ENCODE results near the gene MYO5A.

Gene MYO5A

GRCh38 chr15:52301265-52301847 lies 227.3 kb downstream of the MYO5A start:
- no peak for FAIRE-seq
- no peak for TF ChIP-seq CTCF (IDR thresholded peaks at IDR 0.05; ENCODE audit: insufficient read depth, missing control alignments)

GRCh38 chr15:52295421-52296001 lies 233.2 kb downstream of the MYO5A start, which contains the start of gene MYO5C:
TSS of gene MYO5C (minus strand) at chr15:52295804. CDS start at chr15:52295636, 168 bp downstream.
- DNase-seq (ENCODE audit: insufficient read length, low spot score), result no peak
- no peak for TF ChIP-seq CTCF (IDR thresholded peaks at IDR 0.05; ENCODE audit: insufficient read depth, missing control alignments)
- FAIRE-seq, result no peak

More at GRCh38 chr15:52301265-52301847, 227.3 kb downstream of the MYO5A start:
- no peak for DNase-seq (ENCODE audit: insufficient read length, low spot score)

GRCh38 chr15:52294881-52295420 lies 233.7 kb downstream of the MYO5A start:
- no peak for FAIRE-seq
- no peak for TF ChIP-seq CTCF (IDR thresholded peaks at IDR 0.05; ENCODE audit: insufficient read depth, missing control alignments)
- no peak for DNase-seq (ENCODE audit: insufficient read length, low spot score)

GRCh38 chr15:52292780-52293392 lies 235.8 kb downstream of the MYO5A start:
- no peak for DNase-seq (ENCODE audit: insufficient read length, low spot score)
- no peak for TF ChIP-seq CTCF (IDR thresholded peaks at IDR 0.05; ENCODE audit: insufficient read depth, missing control alignments)
- FAIRE-seq, result no peak

- TF ChIP-seq CTCF (IDR thresholded peaks at IDR 0.05; ENCODE audit: insufficient read depth, missing control alignments), result no peak
- no peak for FAIRE-seq
- no peak for DNase-seq (ENCODE audit: insufficient read length, low spot score)
These were observed 237.5 kb downstream of the MYO5A start for GRCh38 chr15:52291204-52291603.

GRCh38 chr15:52290800-52291199 lies 237.9 kb downstream of the MYO5A start:
- DNase-seq (ENCODE audit: insufficient read length, low spot score), result no peak
- FAIRE-seq, result no peak
- TF ChIP-seq CTCF (IDR thresholded peaks at IDR 0.05; ENCODE audit: insufficient read depth, missing control alignments), result no peak

- FAIRE-seq (no peak), DNase-seq (ENCODE audit: insufficient read length, low spot score) (no peak)
- TF ChIP-seq CTCF (IDR thresholded peaks at IDR 0.05; ENCODE audit: insufficient read depth, missing control alignments), result no peak
These were observed 238.4 kb downstream of the MYO5A start for GRCh38 chr15:52290329-52290728.
